Stimulated activated CD8-positive, alpha-beta memory T cell treated with anti-CD3 and anti-CD28 coated beads, Interleukin-12 subunit alpha, Interleukin-12 subunit beta, amount 100 ng/mL, for 24 hours (primary cell): ENCODE measurements around the gene PTPRM.

Experiments
- DNase-seq: peaks from one replicate; pipeline ENCODE4 v3.0.0-alpha.2; 2020; ENCODE audit errors: extremely low read depth

Gene PTPRM

DNA sequence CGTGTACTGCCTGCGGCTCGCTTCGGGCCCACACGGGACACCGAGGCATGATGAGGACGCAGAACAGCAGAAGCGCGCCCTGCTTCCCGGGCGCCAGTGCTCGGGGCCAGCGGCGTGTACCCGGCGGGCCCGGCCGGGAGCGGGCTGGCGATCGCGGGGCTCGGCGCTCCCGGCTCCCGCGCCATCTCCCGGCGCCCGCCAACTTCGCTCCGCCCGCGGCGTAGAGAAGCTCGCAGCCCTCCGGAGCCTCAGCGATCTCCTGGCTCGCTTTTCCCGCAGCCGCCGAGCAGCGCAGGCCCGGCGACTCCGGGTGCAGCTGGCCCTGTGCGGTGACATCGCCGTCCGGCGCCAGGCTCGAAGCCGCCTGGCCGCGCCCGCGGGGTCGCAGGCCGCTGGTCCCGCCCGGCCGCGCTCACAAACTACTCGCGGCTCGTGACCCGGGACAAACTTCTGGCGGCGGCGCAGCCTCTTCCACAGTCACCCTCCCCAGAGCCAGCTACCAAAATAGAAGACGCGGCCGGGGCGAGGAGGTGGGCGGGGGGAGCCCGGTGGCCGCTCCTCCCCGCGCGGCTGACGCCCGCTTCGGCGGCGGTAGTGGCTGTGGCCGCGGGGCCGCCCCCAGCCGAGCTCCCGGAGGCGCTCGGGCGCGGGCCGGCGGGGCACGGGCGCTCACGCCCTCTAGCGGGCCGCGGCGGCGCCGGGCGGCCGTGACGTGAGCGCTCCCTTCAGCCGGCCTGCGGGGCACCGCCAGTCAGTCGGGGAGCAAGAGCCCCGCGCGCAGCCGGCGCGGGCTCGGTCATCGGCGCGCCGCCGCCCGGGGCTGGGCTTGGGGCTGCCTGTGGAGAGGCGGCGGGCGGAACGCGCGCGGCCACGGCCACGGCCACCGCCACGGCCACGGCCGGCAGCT is at the start of gene PTPRM:
Gene PTPRM, plus strand, starts transcription at position 750 of the 907 bp plus-strand sequence. CDS start 503 bp downstream, outside the sequence.
- DNase-seq, result no peak

DNA sequence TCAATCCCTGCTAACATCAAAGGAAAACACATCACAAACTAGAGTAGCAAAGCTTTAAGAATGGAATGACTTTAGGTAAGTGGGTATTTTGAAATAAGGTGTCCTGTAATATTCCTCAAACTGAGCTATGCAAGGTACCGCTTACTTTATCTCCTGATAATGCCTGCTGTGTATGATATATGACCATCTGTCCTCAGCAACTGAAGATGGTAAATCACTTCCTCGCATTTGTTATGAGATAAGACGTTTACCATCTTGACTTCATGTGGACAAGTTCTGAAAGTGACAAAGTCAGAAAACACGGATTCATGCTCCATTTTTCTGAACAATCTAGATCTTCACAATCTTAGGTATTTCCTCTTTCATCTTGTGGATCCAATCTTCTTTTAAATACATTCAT is 49.3 kb upstream of the PTPRM start:
- DNase-seq, result no peak

GRCh38 chr18:7520200-7520785 is 46.8 kb upstream of the PTPRM start:
- no peak for DNase-seq

- DNase-seq, result no peak
Observed at GRCh38 chr18:7521226-7521856, 45.8 kb upstream of the PTPRM start.

GRCh38 chr18:7523772-7524171 is 43.3 kb upstream of the PTPRM start:
- DNase-seq, result no peak

GRCh38 chr18:7524786-7525185 is 42.3 kb upstream of the PTPRM start:
- no peak for DNase-seq

GRCh38 chr18:7532942-7533341 is 34.2 kb upstream of the PTPRM start:
- DNase-seq, result no peak

- DNase-seq, result no peak
Observed at GRCh38 chr18:7535436-7536205, 31.5 kb upstream of the PTPRM start.

DNA sequence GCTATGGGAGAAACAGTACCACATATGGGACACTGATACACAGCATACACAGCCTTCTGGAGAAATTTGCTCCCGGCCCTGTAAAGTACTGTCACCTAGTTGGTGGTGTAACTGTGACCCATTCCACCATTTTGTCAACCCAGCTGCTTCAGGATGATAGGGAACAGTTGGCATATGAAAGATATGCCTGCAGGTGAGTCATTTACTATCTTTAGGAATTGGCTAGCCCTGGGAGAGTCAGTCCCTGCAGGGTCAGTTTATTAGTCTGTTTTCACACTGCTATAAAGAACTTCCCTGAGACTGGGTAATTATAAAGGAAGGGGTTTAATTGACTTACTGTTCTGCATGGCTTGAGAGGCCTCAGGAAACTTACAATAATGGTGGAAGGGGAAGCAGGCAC is 30.0 kb upstream of the PTPRM start:
- DNase-seq, result no peak

DNA sequence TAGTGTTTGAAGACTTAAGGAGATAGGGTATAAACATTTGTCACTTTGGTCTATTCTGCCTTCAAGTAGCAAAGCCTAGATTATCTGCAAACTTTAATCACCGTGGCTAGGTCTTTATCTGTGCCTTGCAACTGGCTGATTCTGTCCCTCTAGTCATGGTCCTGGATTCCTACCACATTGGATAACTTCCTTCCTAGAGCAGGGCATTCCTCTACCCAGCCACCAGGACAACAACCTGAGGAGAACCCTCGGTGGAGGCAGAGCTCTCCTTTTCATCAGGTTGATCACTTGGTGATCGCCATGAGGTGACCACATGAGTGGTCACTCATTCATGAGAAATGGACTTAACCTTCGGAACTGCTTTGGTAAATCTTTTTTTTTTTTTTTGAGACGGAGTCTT is 25.3 kb upstream of the PTPRM start:
- no peak for DNase-seq

- no peak for DNase-seq
Observed at GRCh38 chr18:7544686-7545085, 22.4 kb upstream of the PTPRM start.

- DNase-seq, result no peak
Observed at GRCh38 chr18:7545734-7546133, 21.4 kb upstream of the PTPRM start.

- no peak for DNase-seq
Observed at GRCh38 chr18:7548221-7548620, 18.9 kb upstream of the PTPRM start.

DNA sequence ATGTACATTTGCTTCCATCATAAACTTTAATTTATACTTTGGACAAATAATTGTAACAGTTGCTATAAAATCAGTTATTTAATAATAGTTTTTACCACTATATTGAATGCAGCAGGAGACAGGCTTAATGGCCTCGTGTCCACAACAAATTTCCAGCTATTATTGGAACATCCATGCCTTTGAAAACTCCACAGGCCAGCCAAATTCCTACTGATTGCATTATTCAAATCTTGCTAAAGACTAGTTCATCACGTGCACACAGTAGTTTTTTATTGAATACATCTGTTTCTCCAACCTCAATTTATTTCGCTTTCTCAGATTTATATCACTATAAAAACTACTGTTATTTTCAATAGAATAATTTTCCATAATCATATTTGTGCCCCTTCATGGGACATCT is 18.4 kb upstream of the PTPRM start:
- no peak for DNase-seq

- no peak for DNase-seq
Observed at GRCh38 chr18:7557973-7558372, 9.1 kb upstream of the PTPRM start.

- no peak for DNase-seq
Observed at GRCh38 chr18:7558769-7559168, 8.3 kb upstream of the PTPRM start.

DNA sequence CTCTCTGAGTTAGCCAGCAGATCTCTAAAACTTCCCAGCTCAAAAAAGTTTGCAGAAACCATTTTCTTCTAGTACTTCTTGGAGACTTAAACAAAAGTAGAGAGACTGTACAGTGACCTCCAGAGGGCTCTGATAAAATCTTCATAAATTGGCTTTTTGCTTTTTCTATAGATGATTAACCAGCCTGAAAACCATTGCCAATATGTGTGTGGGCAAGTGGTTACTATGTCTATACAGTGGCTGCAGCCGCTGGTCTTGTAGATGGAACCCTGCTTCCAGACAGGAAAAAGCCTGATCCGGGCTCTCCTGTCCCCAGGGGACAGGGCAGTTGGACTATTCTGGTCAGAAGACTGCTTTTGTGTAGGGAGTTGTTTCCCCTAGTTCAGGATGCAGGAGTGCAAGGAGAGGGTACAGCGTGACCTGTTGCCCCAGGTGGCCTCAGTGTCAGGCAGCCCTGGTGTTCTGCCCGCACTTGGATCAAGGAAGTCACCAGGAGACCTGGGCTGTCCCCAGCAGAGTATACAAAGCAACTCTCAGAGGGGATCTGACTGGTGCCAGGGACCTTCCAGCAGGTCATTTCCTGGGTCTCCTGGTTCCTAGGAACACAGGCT is 7.3 kb upstream of the PTPRM start:
- DNase-seq, result no peak

GRCh38 chr18:7561909-7562460 is 5.1 kb upstream of the PTPRM start:
- no peak for DNase-seq

DNA sequence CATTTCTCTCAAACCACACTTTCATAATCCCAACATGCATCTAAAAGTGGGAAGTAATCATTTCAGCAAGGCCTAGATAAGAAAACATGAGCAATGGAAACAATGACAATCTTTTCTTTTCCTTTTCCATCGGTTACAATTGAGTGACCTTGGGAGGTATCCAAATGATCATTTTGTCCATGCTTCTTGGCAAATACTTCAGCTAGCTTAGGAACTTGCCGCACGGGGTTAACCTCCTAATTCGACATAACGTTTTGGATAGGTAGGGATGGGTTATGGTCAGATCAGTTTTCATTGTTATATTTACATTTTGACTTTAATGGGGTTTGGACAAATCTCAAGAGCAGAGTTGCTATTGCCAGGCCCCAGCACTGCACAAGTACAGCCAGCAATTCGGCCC is 4.6 kb upstream of the PTPRM start:
- DNase-seq, result no peak

- no peak for DNase-seq
Observed at GRCh38 chr18:7565677-7566076, 1.4 kb upstream of the PTPRM start.

- DNase-seq, result no peak
Observed at GRCh38 chr18:7566244-7566566, 911 bp upstream of the PTPRM start.
